Measurements from ENCODE around the gene MTIF3.

Gene MTIF3

GRCh38 chr13:27437126-27437525 lies 13.2 kb downstream of the MTIF3 start:
- no peak for TF ChIP-seq CTCF (conservative IDR thresholded peaks at IDR 0.05; ENCODE audit: low read depth)
- ChIA-PET CTCF (no interaction called here), POLR2A (ENCODE audit: low non-redundant PET) (interaction anchor here (0.7 kb wide), 1 partner anchor 12 kb away, joined by 6 read pairs; no protein-coding TSS in a partner anchor)
- DNase-seq (ENCODE audit: low spot score), result no peak
- H3K27ac ChIP-seq, result no peak overlapping the region

- ChIA-PET POLR2A (ENCODE audit: low non-redundant PET) (interaction anchor here (0.7 kb wide), 1 partner anchor 187 kb away, joined by 3 read pairs; the partner anchor contains the start of gene LNX2), CTCF (interaction anchor here (0.7 kb wide), 1 partner anchor 546 kb away, joined by 5 read pairs; no protein-coding TSS in a partner anchor)
- no peak for TF ChIP-seq CTCF (conservative IDR thresholded peaks at IDR 0.05; ENCODE audit: low read depth)
- DNase-seq (ENCODE audit: low spot score), result no peak
- H3K27ac ChIP-seq, result no peak overlapping the region
These were observed 17.7 kb downstream of the MTIF3 start for GRCh38 chr13:27432611-27433210.

GRCh38 chr13:27432180-27432579 lies 18.2 kb downstream of the MTIF3 start:
- ChIA-PET POLR2A (ENCODE audit: low non-redundant PET) (interaction anchor here (0.7 kb wide), 1 partner anchor 188 kb away, joined by 3 read pairs; the partner anchor contains the start of gene LNX2), CTCF (no interaction called here)
- no peak overlapping the region for H3K27ac ChIP-seq
- TF ChIP-seq CTCF (conservative IDR thresholded peaks at IDR 0.05; ENCODE audit: low read depth), result no peak
- DNase-seq (ENCODE audit: low spot score), result no peak

GRCh38 chr13:27428160-27428559 lies 22.2 kb downstream of the MTIF3 start:
- no peak for DNase-seq (ENCODE audit: low spot score)
- H3K27ac ChIP-seq, result peak overlapping the region; percentile 93
- ChIA-PET CTCF (interaction anchor here (0.5 kb wide), 1 partner anchor 21 kb away, joined by 3 read pairs; no protein-coding TSS in a partner anchor), POLR2A (ENCODE audit: low non-redundant PET) (no interaction called here)
- TF ChIP-seq CTCF (conservative IDR thresholded peaks at IDR 0.05; ENCODE audit: low read depth), result no peak

GRCh38 chr13:27427641-27428040 lies 22.7 kb downstream of the MTIF3 start:
- POLR2A ChIA-PET (ENCODE audit: low non-redundant PET), result no interaction called here
- CTCF ChIA-PET, result interaction anchor here (0.7 kb wide), 1 partner anchor 535 kb away, joined by 3 read pairs; no protein-coding TSS in a partner anchor

More at GRCh38 chr13:27427641-27428040, 22.7 kb downstream of the MTIF3 start:
- no peak for TF ChIP-seq CTCF (conservative IDR thresholded peaks at IDR 0.05; ENCODE audit: low read depth)
- H3K27ac ChIP-seq, result peak overlapping the region; percentile 93
- DNase-seq (ENCODE audit: low spot score), result no peak
